Measurements from ENCODE around the gene SRL. TPM values are rescaled to one million over a fixed set of nuclear protein-coding genes. Genes with fewer than 3 reads are reported as not detected.

SRL gene
- total and polyA plus RNA-seq, 4 donors = 0.14 to 0.22 (median 0.17) TPM

GRCh38 chr16:4176906-4177417, 64.9 kb downstream of the SRL start:
- 69% methylated on average over 5 of the region's 5 CpGs for WGBS
- H3K27ac ChIP-seq (ENCODE audit: low read depth in 1 of 2, low read length in 2 of 2) = no peak overlapping the region
- peaks cover 0 to 4% (median 2%) of the 10 kb centered on the region in 4 donors for H3K4me1 ChIP-seq (ENCODE audit: control insufficient read depth in 4 of 4, insufficient read depth in 4 of 4, low read length in 3 of 4)
- H3K4me3 ChIP-seq (ENCODE audit: low read depth in 1 of 3, low read length in 3 of 3) = no peak overlapping the region
- no peaks in the 10 kb centered on the region for H3K27me3 ChIP-seq (ENCODE audit: control insufficient read depth in 4 of 4, insufficient read depth in 4 of 4, low read length in 3 of 4)
- TF ChIP-seq CTCF (IDR thresholded peaks at IDR 0.05; ENCODE audit: low read depth, low read length, missing input control) (no peak), EGR1 (IDR thresholded peaks at IDR 0.05; ENCODE audit: low read depth in 2 of 2) (no peak), JUND (IDR thresholded peaks at IDR 0.05) (no peak), REST (IDR thresholded peaks at IDR 0.05) (no peak), NR2F2 (IDR thresholded peaks at IDR 0.05) (no peak), GABPA (IDR thresholded peaks at IDR 0.05 in 1 of 2, conservative IDR thresholded peaks at IDR 0.05 in 1 of 2) (no peak), FOXA1 (IDR thresholded peaks at IDR 0.05) (no peak), HNF4A (conservative IDR thresholded peaks at IDR 0.05) (no peak), ZBTB33 (IDR thresholded peaks at IDR 0.05) (no peak), YY1 (IDR thresholded peaks at IDR 0.05) (no peak), SP1 (IDR thresholded peaks at IDR 0.05) (no peak), ATF3 (IDR thresholded peaks at IDR 0.05) (no peak), RAD21 (IDR thresholded peaks at IDR 0.05) (no peak), MAX (IDR thresholded peaks at IDR 0.05) (no peak), HNF4G (IDR thresholded peaks at IDR 0.05) (no peak), TAF1 (conservative IDR thresholded peaks at IDR 0.05) (no peak), FOXA2 (IDR thresholded peaks at IDR 0.05) (no peak)
- no peak for DNase-seq (ENCODE audit: low spot score)
- H3K36me3 ChIP-seq (ENCODE audit: control insufficient read depth in 4 of 4, insufficient read depth in 3 of 4, low read depth in 1 of 4, low read length in 3 of 4) = no peaks in the 10 kb centered on the region
- no peak overlapping the region for H3K9ac ChIP-seq (ENCODE audit: low read depth in 1 of 2, low read length in 2 of 2)
- H3K9me3 ChIP-seq (ENCODE audit: control insufficient read depth in 4 of 4, low read length in 3 of 4) = no peaks in the 10 kb centered on the region

Data from liver (tissue), 9 donors.